Lower lobe of right lung (tissue), 2 donors: Measurements from ENCODE around the gene PLPPR3. TPM values are rescaled to one million over a fixed set of nuclear protein-coding genes. Genes with fewer than 3 reads are reported as not detected.

ENCODE experiments used
- ATAC-seq, 2 donors: fragments of 200-7000 bp; cut with Tn5 transposase; one replicate each; pipeline ENCODE4 v1.9.1; 2020 to 2022; ENCODE audit warnings: mild to moderate bottlenecking in 2 of 2, moderate library complexity in 2 of 2
- DNase-seq: peaks from one replicate; pipeline ENCODE4 v3.0.0-alpha.2; 2020
- H3K27ac ChIP-seq: fragments of 200-600 bp; one replicate; pipeline ENCODE4 v1.8.0; 2022
- H3K27me3 ChIP-seq: fragments of 200-600 bp; one replicate; pipeline ENCODE4 v1.8.0; 2022; ENCODE audit warnings: low read depth
- H3K36me3 ChIP-seq: fragments of 200-600 bp; one replicate; pipeline ENCODE4 v1.8.0; 2022; ENCODE audit warnings: mild to moderate bottlenecking
- H3K4me1 ChIP-seq: fragments of 200-600 bp; one replicate; pipeline ENCODE4 v1.8.0; 2022
- H3K4me3 ChIP-seq: fragments of 200-600 bp; one replicate; pipeline ENCODE4 v1.8.0; 2022; ENCODE audit warnings: mild to moderate bottlenecking
- H3K9me3 ChIP-seq: fragments of 200-600 bp; one replicate; pipeline ENCODE4 v1.8.0; 2022
- CTCF ChIP-seq: fragments of 200-600 bp; IDR thresholded peaks from one replicate; pipeline ENCODE4 v1.8.0; 2022; ENCODE audit warnings: antibody characterized with exemption, mild to moderate bottlenecking
- intact Hi-C: fragments of 100-400 bp; cut with DNase I; formaldehyde crosslinking; loops from one replicate; pipeline ENCODE4 v1.11.0; 2022
- total RNA-seq: library from RNA; stranded (reverse); fragmentation: NEBNext Ultra II Directional; extraction: Animal tissue kit (Norgen Biotek cat#: 25700); gene quantifications from one replicate; pipeline ENCODE4 v1.2.1, GENCODE V29; 2021
- donor health status: DM: no; HTN: yes; CAD: no; lungs with severe emphysema.

The PLPPR3 gene
- total RNA-seq, 1 donor from 2014 or later: 2.1 TPM

GRCh38 chr19:800360-801029 is 21.3 kb downstream of the PLPPR3 start:
- intact Hi-C loops: no loop called here
- H3K27ac ChIP-seq: peak overlapping the region; percentile 96
- H3K4me3 ChIP-seq: peak overlapping the region; percentile 85
- H3K36me3 ChIP-seq: peaks cover 58% of the 10 kb centered on the region
- TF ChIP-seq CTCF: no peak
- H3K9me3 ChIP-seq: no peaks in the 10 kb centered on the region
- DNase-seq (no peak), ATAC-seq (no peak)
- peaks cover 69% of the 10 kb centered on the region for H3K4me1 ChIP-seq
- H3K27me3 ChIP-seq: no peaks in the 10 kb centered on the region

- H3K9me3 ChIP-seq: no peaks in the 10 kb centered on the region
- DNase-seq (no peak), ATAC-seq (no peak)
- intact Hi-C loops: no loop called here
- peaks cover 45% of the 10 kb centered on the region for H3K36me3 ChIP-seq
- peaks cover 70% of the 10 kb centered on the region for H3K4me1 ChIP-seq
- H3K27me3 ChIP-seq: no peaks in the 10 kb centered on the region
- H3K4me3 ChIP-seq: peak overlapping the region; percentile 85
- TF ChIP-seq CTCF: no peak
- H3K27ac ChIP-seq: peak overlapping the region; percentile 96
These were observed 22.5 kb downstream of the PLPPR3 start for GRCh38 chr19:799076-799881.

GRCh38 chr19:798415-799075 is 23.2 kb downstream of the PLPPR3 start:
- Histone ChIP-seq H3K4me3 (peak overlapping the region; percentile 85), H3K27me3 (no peaks in the 10 kb centered on the region), H3K9me3 (no peaks in the 10 kb centered on the region), H3K36me3 (peaks cover 38% of the 10 kb centered on the region), H3K4me1 (peaks cover 64% of the 10 kb centered on the region), H3K27ac (peak overlapping the region; percentile 96)
- TF ChIP-seq CTCF: no peak
- DNase-seq: peak; percentile 51
- intact Hi-C loops: no loop called here
- no peak for ATAC-seq

- Histone ChIP-seq H3K9me3 (no peaks in the 10 kb centered on the region), H3K4me1 (peaks cover 61% of the 10 kb centered on the region), H3K36me3 (peaks cover 30% of the 10 kb centered on the region), H3K4me3 (peak overlapping the region; percentile 85), H3K27me3 (no peaks in the 10 kb centered on the region), H3K27ac (peak overlapping the region; percentile 96)
- no peak for TF ChIP-seq CTCF
- ATAC-seq (peak; percentile 47 to 69), DNase-seq (peak; percentile 93)
- intact Hi-C loops: no loop called here
These were observed 24.0 kb downstream of the PLPPR3 start for GRCh38 chr19:797528-798414.
